Measurements from ENCODE around the gene KEL. TPM values are rescaled to one million over a fixed set of nuclear protein-coding genes. Genes with fewer than 3 reads are reported as not detected.

Gene KEL
- total and polyA plus RNA-seq, 8 donors = 0.23 to 3.1 (median 0.31) TPM; not detected in 3

DNA sequence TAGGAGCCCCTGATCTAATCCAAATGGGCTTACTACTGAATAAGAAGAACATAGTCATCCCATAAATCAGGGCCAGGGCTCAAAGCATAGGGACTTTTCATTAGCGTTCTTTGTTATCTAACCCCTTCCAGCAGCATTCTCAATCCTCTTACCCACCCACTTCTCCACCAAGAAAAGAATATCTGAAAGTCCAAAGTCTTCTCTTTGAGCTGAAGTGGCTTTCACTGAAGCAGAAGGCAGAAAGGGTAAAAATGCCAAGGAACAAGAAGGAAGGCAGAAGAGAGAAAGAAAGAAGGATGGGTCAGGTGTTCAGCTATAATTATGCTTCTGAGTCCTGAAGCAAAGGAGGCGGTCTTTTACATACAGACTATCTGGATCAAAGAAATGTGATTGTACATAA lies 38.8 kb downstream of the KEL start:
- Histone ChIP-seq H3K9me3 (no peaks in the 10 kb centered on the region), H3K27ac (no peak overlapping the region), H3K4me3 (no peak overlapping the region), H3K4me1 (no peaks in the 10 kb centered on the region), H3K27me3 (no peaks in the 10 kb centered on the region), H3K36me3 (no peaks in the 10 kb centered on the region)
- WGBS, 2 donors = 48 to 49% methylated on average over 2 of the region's 2 CpGs
- FAIRE-seq = no peak
- ATAC-seq = no peak
- no peak for DNase-seq
- TF ChIP-seq, protein P1, sequence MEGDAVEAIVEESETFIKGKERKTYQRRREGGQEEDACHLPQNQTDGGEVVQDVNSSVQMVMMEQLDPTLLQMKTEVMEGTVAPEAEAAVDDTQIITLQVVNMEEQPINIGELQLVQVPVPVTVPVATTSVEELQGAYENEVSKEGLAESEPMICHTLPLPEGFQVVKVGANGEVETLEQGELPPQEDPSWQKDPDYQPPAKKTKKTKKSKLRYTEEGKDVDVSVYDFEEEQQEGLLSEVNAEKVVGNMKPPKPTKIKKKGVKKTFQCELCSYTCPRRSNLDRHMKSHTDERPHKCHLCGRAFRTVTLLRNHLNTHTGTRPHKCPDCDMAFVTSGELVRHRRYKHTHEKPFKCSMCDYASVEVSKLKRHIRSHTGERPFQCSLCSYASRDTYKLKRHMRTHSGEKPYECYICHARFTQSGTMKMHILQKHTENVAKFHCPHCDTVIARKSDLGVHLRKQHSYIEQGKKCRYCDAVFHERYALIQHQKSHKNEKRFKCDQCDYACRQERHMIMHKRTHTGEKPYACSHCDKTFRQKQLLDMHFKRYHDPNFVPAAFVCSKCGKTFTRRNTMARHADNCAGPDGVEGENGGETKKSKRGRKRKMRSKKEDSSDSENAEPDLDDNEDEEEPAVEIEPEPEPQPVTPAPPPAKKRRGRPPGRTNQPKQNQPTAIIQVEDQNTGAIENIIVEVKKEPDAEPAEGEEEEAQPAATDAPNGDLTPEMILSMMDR (IDR thresholded peaks at IDR 0.05) = no peak
- intact Hi-C loops (cut with DNase I) = no loop called here

DNA sequence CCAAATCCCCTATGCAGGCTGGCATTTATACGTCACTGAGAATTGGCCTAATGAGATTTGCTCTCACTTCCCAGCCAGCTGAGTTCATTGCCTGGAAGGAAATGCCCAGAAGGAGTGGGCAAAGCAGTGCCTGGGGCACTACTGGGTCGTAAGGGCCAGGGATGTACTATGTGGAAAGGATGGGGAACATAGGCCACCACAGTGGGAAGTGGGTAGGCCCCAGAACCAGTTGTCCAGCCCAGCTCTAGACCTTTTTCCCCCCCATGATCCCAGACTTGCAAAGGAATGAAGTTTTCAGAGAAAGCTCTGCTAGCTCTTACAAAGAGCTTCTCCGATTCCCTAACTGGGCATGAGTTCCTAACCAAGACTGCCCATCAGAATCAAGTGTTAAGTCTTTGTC lies 42.5 kb downstream of the KEL start:
- Histone ChIP-seq H3K4me3 (no peak overlapping the region), H3K4me1 (no peaks in the 10 kb centered on the region), H3K27me3 (no peaks in the 10 kb centered on the region), H3K9me3 (no peaks in the 10 kb centered on the region), H3K27ac (no peak overlapping the region), H3K36me3 (no peaks in the 10 kb centered on the region)
- 86 to 92% methylated on average over 3 of the region's 3 CpGs for WGBS, 2 donors
- DNase-seq = no peak
- no peak for ATAC-seq
- intact Hi-C loops (cut with DNase I) = no loop called here
- TF ChIP-seq, protein P1 (IDR thresholded peaks at IDR 0.05) = no peak
- FAIRE-seq = no peak

DNA sequence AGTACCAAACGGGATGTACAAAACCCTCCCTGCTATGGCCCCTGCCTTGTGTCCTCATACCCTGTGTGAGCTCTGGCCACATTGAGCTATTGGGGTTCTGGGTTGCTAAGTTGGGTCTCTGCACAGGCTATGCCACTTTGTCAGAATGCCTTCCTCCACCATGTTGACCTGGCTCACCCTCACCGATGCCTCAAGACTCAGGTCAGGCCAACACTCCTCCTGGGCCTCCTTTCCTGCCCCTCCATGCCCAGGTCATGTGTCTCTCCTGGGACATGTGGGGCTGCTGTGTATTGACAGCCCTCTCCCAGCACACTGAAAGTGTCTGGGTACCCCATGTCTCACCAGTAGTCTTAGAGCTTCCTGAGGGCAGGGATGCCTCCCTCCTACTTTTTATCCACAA lies 43.3 kb downstream of the KEL start:
- Histone ChIP-seq H3K4me1 (no peaks in the 10 kb centered on the region), H3K4me3 (no peak overlapping the region), H3K27ac (no peak overlapping the region), H3K27me3 (no peaks in the 10 kb centered on the region), H3K9me3 (no peaks in the 10 kb centered on the region), H3K36me3 (no peaks in the 10 kb centered on the region)
- FAIRE-seq (no peak), ATAC-seq (no peak), DNase-seq (no peak)
- TF ChIP-seq, protein P1 (IDR thresholded peaks at IDR 0.05) = no peak
- WGBS, 2 donors = 82 to 86% methylated on average over 2 of the region's 2 CpGs
- intact Hi-C loops (cut with DNase I) = no loop called here

DNA sequence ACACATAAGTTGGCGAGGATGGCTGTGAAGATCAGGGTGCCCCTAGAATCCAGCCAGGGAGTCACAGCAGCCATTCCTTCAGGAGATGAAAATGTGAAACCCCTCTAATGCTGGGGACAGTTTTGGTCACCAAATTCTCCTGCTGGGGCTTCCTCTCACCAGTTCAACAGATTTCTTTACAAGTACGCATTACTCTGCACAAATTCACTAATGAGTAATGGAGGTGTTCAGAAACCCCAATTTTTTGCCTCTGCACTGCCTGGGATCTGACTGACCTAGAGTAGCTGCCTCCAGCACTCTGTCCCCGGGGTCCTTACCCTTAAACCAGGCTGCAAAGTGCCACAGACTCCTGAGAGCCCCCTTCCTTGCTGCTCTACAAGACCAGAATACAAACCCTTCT lies 44.7 kb downstream of the KEL start:
- DNase-seq (no peak), ATAC-seq (no peak), FAIRE-seq (no peak)

DNA sequence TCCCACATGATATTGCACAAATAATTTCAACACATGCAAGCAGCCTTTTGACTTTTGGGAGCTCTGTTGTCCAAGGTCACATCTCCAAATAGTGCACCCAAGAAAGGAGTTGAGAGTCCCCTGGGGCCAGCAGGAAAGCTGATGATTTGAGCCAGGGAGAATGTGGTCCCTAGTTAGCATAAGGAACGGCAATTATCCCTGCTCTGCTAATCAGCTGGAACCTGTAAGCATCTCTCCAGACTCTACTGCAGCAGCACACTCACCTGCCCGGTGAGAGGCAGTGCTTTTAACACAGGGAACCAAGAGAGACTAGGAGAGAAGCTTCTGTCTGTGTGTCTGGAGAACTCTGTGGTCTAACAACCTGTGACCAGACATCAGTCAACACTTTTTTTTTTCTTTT lies 45.7 kb downstream of the KEL start:
- ATAC-seq = no peak
- intact Hi-C loops (cut with DNase I) = no loop called here
- Histone ChIP-seq H3K4me1 (no peaks in the 10 kb centered on the region), H3K9me3 (no peaks in the 10 kb centered on the region), H3K27me3 (no peaks in the 10 kb centered on the region), H3K4me3 (no peak overlapping the region), H3K27ac (no peak overlapping the region), H3K36me3 (no peaks in the 10 kb centered on the region)
- TF ChIP-seq, protein P1 (IDR thresholded peaks at IDR 0.05) = no peak
- DNase-seq = no peak
- FAIRE-seq = no peak
- 47 to 49% methylated on average over 2 of the region's 2 CpGs for whole genome bisulfite sequencing, 2 donors

More for the DNA sequence above, 44.7 kb downstream of the KEL start:
- H3K36me3 ChIP-seq = no peaks in the 10 kb centered on the region
- WGBS, 2 donors = 70 to 74% methylated on average over 3 of the region's 3 CpGs
- H3K27me3 ChIP-seq = no peaks in the 10 kb centered on the region
- H3K4me3 ChIP-seq = no peak overlapping the region
- TF ChIP-seq, protein P1 (IDR thresholded peaks at IDR 0.05) = no peak
- intact Hi-C loops (cut with DNase I) = no loop called here
- no peaks in the 10 kb centered on the region for H3K4me1 ChIP-seq
- no peaks in the 10 kb centered on the region for H3K9me3 ChIP-seq
- no peak overlapping the region for H3K27ac ChIP-seq

Data from pancreas (tissue), 10 donors.